HUDEP-2 (cell line): ENCODE measurements around the gene SPECC1.

Experiments used
- DNase-seq, 76 experiments: peaks; one replicate each; lab custom pipeline; 2025; ENCODE audit not compliant: unreplicated experiment in 76 of 76; lab: John Stamatoyannopoulos, UW

The SPECC1 gene

DNA sequence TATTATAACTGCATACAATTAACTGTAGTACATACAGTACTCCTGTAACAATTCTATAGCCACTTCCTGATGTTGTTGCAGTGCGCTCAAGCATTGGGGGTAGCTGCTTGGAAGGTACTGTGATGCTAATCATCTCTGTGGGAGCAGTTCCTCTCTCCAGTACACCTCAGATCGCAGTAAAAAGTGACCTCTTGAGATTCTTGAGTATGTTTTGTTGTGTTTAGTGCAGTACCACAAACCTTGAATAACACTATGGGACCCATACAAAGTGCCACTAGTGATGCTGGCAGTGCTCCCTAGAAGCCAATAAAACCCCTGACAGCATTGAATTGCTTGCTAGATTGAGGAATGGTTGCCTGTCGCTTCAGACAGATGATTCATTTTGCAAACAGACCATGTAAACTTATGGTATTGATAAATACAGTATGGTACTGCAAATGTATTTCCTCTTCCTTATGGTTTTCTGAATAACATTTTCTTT is 193.0 kb downstream of the SPECC1 start:
- no peak for DNase-seq

DNA sequence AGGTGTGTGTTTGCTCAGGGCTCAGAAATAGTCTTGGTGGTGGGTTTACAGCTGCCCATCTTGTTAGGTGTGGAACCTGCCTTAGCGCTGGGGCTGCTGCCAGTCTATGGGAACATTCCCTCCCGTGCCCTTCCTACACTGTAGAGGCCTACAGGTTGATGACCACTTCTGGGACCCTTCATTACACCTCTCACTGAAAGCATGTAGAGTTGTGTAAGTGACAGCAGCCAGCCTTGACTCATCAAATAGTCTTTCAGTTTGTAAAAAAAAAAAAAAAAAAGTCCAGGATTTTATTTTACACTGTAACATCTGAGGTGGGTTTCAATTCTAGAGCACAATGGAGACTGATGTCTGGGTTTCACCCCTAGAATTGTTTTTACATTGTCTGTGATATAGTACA is 193.9 kb downstream of the SPECC1 start:
- no peak for DNase-seq

DNA sequence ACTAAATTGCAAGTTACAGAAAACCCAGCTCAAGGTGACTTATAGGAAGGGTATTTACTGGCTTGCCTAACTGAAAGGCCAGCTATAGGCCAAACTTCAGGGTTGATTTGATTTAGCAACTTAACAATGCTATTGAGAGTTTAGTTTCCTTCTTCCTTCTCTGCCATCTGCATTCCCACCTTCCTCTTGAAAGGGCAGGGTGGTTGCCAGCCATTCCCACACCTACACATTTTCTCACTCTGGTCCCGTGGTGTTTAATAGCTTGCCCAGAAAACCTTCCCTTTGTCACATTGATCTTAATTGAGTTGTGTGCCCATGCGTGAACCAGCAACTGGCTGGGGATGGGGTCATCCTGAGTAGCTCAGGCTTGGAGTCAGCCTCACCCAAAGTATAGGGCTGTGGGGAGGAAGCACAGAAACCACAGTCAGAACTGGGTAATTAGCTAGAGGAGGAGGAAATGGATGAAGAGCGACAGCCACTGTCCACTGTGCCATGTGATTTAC is 194.7 kb downstream of the SPECC1 start:
- no peak for DNase-seq

DNA sequence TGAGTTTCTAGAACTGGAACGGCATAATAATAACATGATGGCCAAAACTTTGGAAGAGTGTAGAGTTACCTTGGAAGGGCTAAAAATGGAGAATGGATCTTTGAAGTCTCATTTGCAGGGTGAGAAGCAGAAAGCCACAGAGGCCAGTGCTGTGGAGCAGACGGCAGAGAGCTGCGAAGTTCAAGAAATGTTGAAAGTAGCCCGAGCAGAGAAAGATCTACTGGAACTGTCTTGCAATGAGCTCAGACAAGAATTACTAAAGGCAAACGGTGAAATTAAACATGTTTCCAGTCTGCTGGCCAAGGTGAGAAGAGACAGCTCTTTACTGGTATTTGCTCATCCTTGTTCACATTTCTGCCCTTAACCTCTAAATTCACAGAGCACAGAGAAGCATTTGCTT is 196.4 kb downstream of the SPECC1 start:
- no peak for DNase-seq

DNA sequence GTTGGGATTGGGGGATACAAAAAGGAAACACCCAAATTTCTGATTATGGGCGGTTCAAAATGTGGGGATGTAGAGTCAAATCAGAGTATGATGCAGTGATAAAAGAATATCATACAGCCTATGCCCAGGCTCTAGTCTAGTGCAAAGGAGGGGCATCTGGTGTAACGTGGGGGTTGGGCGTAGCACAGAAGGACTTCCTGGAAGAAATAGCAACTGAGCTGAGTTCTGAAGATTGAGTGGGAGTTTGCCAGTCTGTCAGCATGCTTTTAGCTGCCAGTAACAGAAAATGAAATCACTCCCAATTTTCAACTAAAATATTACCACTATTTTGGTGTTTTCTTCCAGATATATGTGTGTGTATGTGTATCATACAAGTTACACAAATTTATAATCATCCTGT is 196.9 kb downstream of the SPECC1 start:
- peak in 72 of 76 experiments; percentile 28 to 90 (median 70) for DNase-seq

DNA sequence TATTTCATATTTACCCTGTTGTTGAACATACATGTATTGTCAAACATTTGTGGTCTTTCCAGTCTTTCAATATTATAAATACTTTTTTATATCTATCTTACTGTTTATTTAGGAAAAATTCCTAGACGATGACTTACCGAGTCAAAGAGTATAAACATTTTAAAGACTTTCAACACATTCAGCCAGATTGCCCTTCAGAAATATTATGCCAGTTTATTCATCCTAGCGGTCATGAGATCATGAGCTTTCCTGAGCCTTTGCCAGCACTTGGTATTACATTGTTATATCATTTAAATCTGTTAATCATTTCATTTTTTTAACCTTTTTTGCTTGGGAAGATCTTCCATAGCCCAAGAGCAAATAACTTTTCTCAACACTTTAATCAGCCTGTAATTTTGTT is 197.4 kb downstream of the SPECC1 start:
- peak in 8 of 76 experiments; percentile 21 to 49 (median 38) for DNase-seq

DNA sequence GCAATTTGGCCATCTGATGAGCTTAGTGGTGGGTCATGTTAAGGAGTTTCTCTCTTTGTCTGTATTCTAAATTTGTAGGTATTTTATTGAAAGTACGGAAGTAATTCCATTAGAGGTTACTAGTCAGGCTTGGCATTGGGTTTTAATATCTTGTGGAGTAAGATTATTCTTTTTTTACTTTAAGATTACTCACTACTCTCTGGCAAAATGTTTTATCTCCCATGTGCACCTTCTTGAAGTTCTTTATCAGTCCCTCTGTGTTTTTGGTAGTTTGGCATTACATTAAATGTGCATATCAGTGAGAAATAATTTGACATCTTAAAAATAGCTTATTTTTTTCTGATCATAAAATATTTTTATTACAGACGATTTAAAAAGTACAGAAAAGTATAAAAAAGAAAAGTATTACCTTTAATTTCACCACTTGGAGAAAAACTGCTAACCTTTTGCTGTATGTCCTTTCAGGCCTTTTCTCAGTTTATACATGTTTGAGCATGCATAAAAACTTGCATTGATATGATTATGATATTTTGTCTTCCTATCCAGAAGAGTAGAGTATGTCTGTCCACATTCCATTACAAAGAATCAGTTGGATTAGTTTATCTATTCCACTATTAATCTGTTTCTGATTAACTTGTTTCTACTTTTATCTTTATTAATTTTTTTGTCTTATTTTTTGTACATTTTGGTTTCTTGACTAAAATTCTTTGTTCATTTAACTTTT is 198.3 kb downstream of the SPECC1 start:
- peak in 35 of 76 experiments; percentile 24 to 86 (median 66) for DNase-seq

DNA sequence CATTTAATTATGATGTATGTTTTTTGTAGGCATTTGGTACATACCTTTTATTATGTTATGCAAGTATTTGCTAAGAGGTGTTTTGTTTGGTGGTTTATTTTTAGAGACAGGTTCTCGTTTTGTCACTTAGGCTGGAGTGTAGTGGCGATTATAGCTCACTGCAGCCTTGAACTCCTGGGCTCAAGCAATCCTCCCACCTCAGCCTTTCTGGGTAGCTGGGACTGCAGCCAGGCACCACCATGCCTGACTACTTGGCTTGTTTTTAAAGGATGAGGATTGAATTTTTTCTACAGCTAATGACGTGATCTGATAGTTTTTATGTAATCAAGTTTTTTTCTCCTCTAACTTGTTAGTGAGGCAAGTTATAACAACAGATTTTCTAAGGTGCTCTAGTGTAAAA is 199.6 kb downstream of the SPECC1 start:
- peak in 5 of 76 experiments; percentile 2 to 48 (median 20) for DNase-seq

DNA sequence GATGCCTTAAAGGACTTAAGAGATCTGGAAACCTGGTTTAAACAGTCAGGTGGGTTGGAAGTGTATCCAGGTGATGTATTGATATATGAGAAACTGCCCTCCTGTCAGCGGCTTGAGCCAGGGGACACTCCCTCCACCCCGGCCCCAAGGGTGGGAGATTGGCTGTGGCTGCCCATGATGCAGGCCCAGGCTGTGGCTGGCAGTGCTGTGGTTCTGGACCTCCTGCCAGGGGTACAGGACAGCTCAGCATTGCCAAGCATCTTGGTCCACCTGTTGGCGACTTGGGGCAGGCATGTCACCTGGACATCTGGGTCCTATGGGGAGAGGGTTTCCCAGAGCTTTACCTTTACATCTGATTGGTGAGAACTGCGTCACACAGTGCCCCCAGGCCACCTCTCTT is 201.0 kb downstream of the SPECC1 start:
- no peak for DNase-seq

DNA sequence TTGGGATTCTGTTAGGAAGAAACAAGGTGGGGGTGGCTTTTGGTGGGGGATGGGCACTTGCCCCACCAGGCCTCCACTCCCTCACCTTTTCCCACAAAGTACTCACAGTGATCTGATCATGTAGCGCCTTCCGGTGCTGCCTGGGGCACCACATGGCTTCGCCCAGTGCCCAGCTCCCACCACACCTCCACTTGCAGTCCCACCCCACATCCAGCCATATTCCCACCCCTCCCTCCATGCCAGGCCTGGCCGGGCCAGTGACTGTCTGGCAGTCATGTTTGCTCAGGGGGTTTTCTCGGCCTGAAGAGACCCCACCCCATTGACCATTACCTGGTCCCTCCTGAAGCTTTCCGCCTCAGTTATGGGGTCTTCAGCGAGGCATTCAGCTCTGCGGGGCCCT is 201.5 kb downstream of the SPECC1 start:
- DNase-seq = no peak

DNA sequence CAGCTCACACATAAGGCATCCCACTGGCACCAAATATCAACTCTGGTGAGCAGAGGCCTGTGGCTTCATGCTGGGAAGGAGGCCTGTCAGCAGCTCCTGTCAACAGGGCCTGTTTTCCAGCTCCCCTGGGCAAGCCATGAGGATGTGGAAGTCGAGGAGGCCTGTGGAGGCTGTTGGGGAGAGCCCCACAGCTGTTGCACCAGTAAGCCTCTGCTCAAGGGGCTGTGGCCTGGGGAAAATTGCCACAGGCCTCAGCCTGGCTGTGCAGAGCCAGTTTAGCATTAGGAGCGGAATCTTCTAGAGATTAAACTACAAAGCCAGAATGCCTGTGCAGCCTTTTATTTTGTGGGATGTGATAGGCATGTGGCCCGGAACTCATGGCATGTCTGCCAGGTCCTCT is 202.1 kb downstream of the SPECC1 start:
- DNase-seq = no peak

DNA sequence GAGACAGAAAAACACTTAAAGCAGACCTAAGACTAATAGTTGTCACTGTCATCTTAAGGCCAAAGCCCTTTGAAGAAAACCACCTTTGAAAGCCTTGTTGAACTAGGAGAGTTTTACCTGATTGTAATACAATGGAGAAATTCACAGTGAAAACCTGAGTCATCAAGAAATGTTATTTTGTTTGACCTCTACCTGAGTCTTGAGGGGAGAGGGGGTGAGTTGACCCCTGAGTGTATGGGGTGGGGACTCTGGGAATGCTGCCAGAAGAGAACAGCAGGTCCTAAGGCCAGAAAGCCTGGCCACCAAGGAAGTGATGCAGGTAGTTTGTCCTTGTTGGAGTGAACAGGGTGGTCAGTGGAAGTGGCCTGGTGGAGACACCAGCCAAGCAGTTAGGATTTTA is 204.3 kb downstream of the SPECC1 start:
- no peak for DNase-seq

DNA sequence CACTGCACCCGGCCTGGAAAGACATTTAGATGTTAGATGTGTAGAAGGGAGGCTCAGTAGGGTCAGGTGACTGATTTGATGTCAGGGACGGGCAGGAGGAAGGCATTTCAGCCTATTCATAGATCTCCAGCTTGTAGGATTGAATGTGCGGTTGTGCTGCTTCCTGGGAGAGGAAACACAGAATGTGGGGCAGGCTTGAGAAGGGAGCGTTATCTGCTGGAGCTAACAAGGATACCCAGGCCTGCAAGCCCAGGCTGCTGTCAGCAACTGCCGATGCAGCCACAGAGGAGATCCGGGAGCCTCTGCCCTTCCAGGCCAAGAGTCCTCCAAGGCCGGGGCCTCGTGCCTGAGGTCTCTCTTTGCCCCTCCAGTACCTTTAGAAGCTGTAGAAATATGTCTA is 205.6 kb downstream of the SPECC1 start:
- no peak for DNase-seq

DNA sequence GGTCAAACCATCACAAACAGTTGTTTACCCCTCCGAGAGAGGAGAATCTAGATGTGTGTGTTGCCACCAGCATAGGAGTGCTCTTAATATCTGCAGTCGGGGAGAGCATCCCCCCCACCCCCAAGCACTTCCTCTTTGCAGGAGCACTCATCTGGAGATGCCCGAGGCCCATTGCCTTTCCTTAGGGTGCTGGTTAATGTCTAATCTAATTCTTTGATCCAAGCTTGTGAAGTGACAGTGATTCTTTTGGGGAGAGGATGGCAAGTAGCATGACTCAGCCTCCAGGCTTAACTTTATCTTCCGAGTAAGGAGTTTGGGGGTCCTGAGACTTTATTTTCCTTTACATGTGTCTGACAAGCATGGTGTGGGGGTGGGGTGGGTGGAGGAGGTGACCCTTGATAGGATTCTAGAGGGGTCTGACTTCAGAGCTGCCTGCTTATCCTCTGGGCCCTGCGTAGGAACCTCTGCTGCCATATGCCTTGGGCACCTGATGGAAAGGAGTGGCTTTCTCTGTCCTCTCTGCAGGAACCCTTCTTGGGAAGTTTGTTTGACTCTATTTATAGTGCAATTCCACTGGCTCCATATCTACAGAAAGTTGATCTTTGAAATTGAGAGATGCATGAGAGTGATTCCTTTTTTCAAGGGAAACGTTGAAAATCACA is 207.1 kb downstream of the SPECC1 start:
- DNase-seq = no peak

DNA sequence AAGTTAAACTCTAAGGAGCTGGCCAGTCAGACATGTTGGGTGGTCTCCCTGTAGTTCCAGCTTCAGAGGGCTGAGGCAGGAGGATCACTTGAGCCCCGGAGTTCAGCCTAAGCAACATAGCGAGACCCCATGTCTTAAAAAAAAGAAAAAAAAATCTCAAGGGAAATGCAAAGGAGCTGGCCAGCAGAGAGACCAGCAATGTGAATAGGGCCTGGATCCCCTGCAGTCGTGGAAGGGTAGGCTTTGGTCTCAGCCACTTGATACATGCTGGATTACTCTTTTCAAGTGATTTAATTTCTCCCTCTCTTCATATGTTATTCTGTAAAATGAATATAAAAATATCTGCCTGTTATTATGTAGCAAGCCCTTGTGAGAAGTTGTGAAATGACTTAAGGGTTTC is 207.7 kb downstream of the SPECC1 start:
- no peak for DNase-seq

DNA sequence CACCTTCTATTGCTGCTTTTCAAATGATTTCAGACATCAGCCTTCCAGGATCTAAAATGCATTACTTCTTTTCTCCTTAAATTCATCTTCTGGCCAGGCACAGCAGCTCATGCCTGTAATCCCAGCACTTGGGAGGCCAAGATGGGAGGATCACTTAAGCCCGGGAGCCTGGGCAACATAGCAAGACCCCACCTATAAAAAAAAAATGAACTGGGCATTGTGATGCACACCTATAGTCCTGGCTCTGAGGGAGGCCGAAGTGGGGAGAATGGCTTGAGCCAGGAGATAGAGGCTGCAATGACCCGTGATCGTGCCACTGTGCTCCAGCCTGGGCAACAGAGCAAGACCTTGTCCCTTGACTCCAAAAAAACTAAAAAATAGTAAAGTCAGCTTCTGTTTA is 208.5 kb downstream of the SPECC1 start:
- DNase-seq = no peak

DNA sequence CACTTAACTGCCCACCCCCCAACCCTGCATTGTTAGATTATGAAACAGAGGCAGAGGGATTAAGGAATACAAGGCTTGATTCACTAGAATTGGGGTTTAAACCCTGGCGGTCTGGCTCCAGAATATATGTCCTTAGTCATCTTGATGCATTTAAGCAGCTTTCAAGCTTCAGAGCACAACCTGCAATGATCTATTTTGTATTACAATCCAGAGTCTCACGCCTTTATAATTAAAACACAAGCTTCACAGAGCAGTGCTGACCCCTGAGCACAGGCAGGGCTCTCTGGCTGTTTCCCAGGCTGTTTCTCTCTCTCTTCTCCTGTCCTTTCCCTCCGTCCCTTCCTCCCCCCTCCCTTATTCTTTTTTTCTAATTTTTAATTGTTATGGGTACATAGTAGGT is 209.1 kb downstream of the SPECC1 start:
- no peak for DNase-seq

DNA sequence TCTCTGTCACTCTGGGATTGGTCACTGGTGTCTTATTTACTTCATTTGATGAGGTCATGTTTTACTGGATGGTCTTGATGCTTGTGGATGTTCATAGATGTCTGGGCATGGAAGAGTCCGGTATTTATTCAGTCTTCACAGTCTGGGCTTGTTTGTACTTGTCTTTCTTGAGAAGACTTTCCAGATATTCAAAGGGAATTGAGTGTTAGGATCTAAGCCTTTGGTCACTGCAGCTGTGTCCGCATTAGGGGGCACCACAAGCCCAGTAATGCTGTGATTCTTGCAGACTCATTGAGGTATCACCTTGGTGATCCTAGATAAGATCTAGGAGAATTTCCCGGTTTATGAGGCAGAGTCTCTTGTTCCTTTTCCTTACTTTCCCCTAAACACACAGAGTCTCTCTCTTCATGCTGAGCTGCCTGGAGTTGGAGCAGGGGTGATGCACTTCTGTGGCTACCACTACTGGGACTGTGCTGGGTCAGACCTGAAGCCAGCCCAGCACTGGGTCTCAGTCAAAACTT is 214.7 kb downstream of the SPECC1 start:
- no peak for DNase-seq

DNA sequence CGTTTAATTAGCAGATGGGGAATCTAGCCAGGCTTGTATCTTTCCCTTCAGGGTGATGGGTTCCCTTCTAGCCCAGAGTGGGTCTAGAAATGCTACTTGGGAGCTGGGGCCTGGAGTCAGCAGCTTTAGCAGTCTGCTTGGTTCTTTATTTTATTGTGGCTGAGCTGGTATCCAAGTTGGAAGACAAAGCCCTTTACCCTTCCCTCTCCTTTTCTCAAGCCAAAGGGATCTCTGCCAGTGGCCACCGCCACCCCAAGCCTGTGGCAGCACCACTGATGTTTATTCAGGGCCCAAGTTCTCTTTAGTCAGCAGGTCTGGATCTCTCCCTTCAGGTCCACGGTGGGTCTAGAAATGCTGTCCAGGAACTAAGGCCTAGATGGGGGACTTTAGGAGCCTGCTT is 215.2 kb downstream of the SPECC1 start:
- no peak for DNase-seq

DNA sequence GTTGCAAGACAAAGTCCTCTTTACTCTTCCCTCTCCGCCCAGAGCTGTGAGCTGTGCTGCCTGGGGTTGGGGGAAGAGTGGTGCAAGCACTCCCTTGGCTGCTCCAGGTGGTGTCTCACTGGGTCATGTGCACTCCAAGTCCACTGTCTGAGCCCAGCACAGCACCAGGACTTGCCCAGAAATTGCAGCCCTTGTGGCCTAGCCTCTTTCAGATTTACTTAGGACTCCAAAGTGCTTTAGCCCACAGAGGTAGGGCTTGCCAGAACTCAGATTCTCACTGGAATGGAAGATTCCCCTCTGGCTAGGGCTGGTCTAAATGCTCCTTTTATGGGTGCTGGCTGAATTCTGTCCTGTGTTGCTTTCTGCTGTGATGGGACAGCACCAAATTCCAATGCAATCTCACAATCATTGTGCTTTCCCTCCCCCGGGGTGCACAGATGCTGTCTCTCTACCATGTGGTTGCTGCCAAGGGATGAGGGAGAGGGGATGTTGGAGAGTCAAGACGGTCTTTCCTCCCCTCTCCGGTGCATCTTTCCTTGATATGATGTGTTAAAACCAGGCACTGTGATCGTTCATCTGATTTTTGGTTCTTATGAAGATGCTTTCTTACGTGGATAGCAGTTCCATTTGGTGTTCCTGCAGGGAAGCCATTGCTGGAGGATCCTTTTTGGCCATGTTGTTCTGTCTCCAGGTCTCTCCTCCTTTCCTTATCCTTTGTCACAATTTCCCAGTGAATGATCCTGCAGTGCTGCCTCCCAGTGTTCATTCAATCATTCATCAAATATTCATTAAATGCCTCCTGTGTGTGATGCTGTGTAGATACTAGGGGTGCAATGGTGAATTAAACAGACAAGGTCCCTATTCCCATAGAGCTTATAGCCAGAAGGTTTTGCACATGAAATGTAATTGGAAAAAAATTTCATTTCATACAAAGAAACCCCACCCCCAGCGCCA is 216.3 kb downstream of the SPECC1 start:
- no peak for DNase-seq
